HG03442 (cell line): ENCODE measurements around the gene SMYD2.

Experiments
- ATAC-seq: cut with Tn5 transposase; IDR thresholded peaks from one replicate; pipeline ENCODE4 v1.9.1; 2021; ENCODE audit warnings: mild to moderate bottlenecking, moderate library complexity; ENCODE audit not compliant: unreplicated experiment

The SMYD2 gene

DNA sequence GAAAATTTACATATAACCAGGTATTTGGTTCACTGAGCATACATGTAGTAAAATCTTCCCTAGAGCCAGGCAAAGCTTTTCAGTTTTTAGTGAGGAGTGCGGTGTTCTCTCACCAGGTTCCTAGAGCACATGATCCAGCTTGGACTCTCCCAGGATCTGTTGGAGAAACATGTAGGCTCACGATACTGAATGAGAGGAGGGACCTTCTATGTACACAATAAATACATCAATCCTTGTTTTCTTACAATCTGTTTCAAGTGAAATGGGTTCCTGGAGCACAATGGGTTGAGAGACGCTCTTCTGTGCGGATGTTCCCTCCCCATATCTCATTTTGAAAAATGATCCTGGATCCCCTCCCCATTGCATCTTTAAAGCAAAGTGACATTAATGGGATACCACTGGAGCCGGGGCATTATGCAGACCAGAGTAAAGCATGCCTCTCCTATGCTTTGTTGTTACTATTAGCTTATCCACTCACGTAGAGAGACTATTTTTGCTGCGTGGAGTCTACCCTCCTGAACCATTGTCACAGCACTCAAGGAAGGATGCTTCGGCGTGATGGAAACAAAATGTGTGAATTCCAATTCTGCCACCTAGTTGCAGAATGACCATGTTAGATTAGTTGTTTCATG, 19.3 kb downstream of the SMYD2 start:
- ATAC-seq, result no peak

DNA sequence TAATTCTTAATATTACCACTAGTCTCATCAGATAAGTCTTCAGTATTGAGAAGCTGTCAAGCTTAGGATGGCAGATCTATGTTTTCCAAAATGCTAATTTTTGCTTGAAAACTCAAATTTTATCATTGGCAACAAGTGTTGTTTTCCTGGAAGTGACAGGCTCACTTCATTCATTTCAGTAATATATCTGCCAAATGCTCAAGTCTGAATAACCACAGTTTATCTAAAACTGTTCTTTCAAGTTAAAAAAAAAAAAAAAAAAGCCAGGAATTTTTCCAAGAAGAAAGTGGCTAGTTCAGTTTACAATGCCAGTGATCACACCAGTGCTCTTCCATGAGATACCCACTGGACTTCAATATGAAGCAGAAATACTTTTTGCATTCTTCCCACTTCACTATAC, 20.6 kb downstream of the SMYD2 start:
- no peak for ATAC-seq

GRCh38 chr1:214303141-214303930, 22.4 kb downstream of the SMYD2 start:
- no peak for ATAC-seq

DNA sequence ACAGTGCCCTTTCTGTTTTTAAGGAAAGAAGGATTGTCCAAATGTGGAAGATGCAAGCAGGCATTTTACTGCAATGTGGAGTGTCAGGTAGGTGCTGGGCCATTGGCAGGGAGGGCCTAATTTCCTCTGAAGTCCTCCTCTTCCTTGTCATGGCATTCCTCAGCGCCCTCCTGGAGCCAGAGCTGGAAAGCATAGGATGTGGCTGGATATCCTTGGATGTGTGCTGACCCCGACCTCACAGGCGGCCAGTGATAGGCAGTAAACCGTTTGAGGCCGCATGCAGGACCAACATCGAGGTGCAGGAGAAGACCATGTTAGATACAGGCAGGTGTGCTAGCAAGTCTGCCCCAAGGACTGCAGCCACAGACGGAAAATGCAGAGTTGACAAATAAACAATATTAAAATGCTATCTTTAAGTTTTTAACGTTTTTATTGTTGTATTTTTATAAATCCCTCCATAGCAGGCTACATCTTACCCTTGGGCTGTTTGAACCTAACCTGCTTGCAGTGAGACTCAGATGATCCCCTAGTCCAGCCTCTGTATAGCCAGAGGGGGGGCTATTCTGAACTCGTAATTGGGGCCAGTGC, 24.3 kb downstream of the SMYD2 start:
- ATAC-seq, result no peak

GRCh38 chr1:214306269-214306668, 25.3 kb downstream of the SMYD2 start:
- no peak for ATAC-seq

GRCh38 chr1:214310010-214310409, 29.1 kb downstream of the SMYD2 start:
- ATAC-seq, result peak; percentile 69

GRCh38 chr1:214310777-214311690, 30.1 kb downstream of the SMYD2 start:
- no peak for ATAC-seq

- ATAC-seq, result no peak
These were observed 31.6 kb downstream of the SMYD2 start for GRCh38 chr1:214312530-214313051.

DNA sequence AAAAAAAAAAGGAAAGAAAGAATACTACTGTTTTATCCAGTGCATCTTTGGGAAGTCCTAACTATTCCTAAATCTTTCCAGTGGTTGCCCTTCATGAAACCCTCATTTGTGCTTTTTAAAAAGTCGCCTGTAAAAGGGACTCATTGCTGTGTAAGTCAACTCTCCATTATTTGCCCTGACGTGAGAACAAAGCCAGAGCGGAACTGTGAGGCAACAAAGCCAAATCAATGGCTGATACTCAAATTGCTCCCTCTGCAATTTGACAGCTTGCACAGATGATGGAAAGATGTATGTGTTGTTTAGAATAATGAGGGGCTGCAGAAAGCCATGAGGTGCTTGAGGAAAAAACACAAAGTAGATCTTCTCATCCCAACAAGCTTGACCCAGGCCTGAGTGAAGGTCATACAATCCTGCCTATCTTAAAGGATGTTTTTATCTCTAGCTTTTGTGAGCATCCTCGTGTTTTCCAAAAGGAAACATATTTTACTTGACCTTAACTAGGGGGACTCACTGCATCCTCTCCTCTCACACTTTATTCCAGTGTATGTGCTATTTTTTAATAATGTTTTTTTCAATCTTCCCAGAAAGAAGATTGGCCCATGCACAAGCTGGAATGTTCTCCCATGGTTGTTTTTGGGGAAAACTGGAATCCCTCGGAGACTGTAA, 33.4 kb downstream of the SMYD2 start:
- no peak for ATAC-seq

DNA sequence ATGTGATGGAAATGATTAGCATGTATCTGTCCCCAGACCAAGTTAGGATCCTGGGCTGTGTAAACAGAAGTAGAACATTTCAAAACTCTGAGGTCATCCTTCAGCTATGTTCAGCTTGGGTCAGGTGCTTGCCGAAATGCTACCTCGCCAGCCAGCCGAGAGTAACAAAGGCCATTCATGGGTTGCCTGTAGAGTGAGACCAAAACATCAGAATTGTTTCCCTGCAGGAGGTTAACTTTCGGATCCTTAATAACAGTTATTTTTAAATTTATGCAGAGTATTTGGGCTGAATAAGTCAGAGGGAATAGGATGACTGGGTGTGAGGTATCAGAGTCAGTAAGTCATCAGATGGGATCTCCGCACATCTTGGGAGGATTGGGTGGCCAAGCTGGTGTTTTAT, 35.6 kb downstream of the SMYD2 start:
- no peak for ATAC-seq

- no peak for ATAC-seq
These were observed 36.3 kb downstream of the SMYD2 start for GRCh38 chr1:214317300-214317699.

- no peak for ATAC-seq
These were observed 36.8 kb downstream of the SMYD2 start for GRCh38 chr1:214317734-214318133.

GRCh38 chr1:214318356-214318755, 37.4 kb downstream of the SMYD2 start:
- ATAC-seq, result peak; percentile 28

DNA sequence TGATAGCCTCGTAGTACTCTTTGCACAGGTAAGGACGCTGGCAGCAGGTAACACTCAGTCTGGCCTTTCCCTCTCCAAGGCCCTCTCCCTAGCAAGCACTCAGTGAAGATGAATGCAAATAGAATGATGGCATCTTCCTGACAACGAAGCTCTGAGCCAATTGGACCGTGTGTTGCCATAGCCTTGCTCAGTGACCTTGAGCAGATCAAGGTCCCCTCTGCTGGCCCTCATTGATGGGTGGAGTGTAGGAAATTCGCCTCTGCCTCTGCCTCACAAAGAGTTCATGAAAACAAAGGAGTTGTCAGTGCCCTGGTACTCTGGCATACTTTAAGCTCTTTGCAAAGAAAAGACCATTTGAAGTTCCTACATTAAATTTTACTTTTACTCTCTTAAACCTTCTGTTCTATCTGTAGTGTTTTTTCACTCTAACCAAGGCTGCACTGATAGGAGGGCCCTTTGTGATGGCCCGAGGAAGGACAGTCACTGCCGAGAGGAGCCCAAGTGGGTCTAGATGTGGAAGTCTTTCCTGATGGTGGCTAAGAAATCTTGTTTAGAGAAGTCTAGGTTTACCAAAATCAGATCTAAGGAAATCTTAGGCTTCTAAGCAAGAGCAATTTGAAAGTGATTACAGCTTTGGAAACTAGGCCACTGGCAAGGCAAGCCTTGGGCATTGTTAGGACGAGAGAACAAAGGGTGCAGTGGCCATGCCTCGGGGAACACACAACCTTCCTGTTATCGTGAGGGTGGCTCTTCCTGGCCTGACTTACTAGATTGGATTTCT, 38.2 kb downstream of the SMYD2 start:
- no peak for ATAC-seq

GRCh38 chr1:214319938-214320337, 39.0 kb downstream of the SMYD2 start:
- ATAC-seq, result no peak

GRCh38 chr1:214321705-214322453, 40.9 kb downstream of the SMYD2 start:
- ATAC-seq, result peak; percentile 85

- ATAC-seq, result no peak
These were observed 44.2 kb downstream of the SMYD2 start for GRCh38 chr1:214324896-214325800.

DNA sequence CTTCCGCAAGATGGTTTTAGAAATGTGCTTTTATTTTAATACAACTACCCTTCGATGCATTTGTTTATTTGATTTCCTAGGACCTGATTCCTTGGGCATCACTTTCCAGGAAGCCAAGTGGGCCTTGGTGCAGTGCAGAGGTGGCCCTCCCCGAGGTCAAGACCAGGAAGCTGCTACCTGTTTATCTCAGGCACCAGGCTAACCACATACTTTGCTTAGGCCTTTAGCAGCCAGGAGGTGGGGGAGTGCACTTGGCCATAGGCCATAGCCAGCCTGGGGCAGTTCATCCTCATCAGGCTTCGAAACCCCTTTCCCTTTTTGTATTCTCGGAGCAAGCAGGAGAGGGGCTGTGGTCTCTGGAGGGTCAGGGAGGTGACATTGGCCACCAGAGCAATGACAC, 45.4 kb downstream of the SMYD2 start:
- ATAC-seq, result no peak
